Epithelial cell of prostate (primary cell): Measurements from ENCODE around the gene FAM181B.
A peak's percentile ranks its signal among the peaks of the same experiment; 100 is the strongest.

Experiments used
- DNase-seq: peaks from one replicate; pipeline ENCODE4 v3.0.0-alpha.2; 2011; ENCODE audit warnings: low read depth, low spot score
- H3K27ac ChIP-seq: fragments of 450-650 bp; 2 replicates; pipeline ENCODE4 v1.5.1; 2017; ENCODE audit warnings: mild to moderate bottlenecking

Gene FAM181B, protein sequence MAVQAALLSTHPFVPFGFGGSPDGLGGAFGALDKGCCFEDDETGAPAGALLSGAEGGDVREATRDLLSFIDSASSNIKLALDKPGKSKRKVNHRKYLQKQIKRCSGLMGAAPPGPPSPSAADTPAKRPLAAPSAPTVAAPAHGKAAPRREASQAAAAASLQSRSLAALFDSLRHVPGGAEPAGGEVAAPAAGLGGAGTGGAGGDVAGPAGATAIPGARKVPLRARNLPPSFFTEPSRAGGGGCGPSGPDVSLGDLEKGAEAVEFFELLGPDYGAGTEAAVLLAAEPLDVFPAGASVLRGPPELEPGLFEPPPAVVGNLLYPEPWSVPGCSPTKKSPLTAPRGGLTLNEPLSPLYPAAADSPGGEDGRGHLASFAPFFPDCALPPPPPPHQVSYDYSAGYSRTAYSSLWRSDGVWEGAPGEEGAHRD

DNA sequence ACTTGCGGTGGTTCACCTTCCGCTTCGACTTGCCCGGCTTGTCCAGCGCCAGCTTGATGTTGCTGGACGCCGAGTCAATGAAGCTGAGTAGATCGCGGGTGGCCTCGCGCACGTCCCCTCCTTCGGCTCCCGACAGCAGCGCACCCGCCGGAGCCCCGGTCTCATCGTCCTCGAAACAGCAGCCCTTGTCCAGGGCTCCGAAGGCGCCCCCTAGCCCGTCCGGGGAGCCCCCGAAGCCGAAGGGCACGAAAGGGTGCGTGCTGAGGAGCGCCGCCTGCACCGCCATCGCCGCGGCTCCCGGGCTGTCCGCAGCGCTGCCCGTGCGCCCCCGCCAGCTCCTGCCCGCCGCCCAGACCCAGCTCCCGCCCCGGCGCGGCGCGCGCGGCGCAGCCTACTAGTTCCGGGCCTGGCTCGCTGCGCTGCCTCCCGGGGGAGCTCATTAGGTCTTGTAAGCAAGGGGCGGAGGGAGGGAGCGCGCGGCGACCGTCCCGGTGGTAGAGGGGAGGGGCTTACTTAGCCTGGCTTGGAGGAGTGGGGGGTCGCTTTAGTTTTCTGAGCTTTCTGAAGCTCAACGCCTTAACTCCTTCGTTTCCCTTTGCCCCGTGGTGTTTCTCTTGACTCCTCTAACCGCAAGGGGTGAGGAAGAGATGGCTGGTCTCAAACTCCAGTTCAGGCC is at the start of gene FAM181B:
FAM181B (minus strand) TSS at position 421 of the 676 bp plus-strand sequence; CDS start at position 286, 135 bp downstream.
- DNase-seq = no peak
- no peak within 1 kb of the TSS for H3K27ac ChIP-seq

DNA sequence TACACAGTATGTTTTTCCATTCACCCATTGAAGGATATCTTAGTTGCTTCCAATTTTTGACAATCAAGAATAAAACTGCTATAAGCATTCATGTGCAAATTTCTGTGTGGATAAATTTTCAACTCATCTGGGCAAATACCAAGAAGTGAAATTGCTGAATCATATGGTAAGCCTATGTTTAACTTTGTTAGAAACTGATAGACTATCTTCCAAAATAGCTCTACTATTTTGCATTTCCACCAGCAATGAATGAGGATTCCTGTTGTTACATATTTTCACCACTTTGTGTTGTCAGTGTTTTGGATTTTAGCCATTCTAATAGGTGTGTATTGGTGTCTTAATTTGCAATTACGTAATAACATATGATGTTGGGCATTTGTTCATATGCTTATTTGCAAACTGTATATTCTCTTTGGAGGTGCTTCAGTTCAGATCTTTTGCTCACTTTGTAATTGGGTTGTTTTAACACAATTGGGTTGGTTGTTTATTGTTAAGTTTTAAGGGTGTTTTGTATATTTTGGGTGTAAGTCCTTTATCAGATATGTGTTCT is 49.2 kb upstream of the FAM181B start:
- no peak overlapping the region for H3K27ac ChIP-seq
- DNase-seq = no peak

DNA sequence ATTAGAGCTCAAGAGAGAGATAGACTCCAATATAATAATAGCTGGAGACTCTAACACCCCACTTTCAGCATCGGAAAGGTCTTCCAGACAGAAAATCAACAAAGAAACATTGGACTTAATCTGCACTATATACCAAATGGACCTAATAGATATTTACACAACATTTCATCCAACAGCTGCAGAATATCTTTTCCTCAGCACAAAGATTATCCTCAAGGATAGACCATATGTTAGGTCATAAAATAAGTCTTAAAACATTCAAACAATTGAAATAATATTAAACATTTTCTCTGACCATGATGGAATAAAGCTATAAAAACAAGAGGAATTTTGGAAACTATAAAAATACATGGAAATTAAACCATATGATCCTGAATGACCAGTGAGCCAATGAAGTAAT is 45.1 kb upstream of the FAM181B start:
- DNase-seq = no peak
- no peak overlapping the region for H3K27ac ChIP-seq

DNA sequence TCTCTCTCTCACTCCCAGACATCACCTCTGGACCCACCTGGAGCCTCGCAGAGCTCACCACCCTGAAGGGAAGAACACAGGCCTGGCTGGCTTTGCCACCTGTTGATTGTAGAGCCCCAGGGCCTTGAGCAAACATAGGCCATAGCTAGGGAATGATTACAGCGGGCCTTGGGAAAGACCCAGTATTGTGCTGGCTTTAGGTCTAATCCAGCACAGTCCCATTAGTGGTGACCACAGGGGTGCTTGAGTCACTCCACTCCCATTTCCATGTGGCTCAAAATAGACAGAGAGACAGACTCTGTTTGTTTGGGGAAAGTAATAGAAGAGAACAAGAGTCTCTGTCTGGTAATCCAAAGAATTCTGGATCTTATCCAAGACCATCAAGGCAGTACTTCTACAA is 42.7 kb upstream of the FAM181B start:
- H3K27ac ChIP-seq = no peak overlapping the region
- DNase-seq = no peak

DNA sequence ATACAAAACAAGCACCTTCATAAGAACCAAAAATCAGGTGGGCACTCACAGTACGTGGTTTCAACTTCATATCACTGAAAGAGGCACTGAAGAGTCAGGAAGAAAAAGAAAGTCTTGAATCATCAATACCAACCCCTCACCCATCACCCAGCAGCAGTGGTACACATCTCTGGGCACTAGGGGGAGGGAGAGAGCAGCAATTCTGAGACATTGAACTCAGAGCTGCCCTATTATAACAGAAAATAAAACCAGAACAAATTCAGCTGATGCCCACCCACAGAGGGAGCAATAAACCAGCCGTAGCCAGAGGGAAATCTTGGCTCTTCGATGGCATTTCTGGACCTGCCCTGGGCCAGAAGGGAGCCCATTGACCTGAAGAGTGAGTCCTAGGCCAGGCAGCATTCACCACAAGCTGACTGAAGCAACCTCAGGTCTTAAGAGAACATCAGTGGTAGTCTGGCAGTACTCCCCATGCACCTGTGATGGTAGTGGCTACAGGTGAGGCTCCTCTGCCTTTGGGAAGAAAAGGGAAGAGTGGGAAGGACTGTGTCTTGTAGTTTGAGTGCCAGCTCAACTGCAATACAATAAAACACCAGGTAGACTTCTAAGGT is 42.2 kb upstream of the FAM181B start:
- H3K27ac ChIP-seq = no peak overlapping the region
- DNase-seq = no peak

DNA sequence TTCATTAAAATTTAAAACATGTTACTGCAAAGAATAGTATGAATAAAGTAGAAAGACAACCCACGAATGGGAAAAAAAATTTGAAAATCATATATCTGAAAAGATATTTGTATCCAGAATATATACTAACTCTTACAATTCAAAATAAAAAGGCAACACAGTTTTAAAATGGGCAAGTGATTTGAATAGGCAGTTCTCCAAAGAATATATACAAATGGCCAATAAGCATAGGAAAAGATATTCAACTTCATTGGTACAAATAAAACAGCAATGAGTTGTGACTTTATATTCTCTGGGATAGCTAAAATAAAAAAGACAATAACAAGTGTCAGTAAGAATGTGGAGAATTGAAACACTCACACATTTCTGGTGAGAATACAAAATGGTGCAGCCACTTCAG is 41.6 kb upstream of the FAM181B start:
- H3K27ac ChIP-seq = no peak overlapping the region
- no peak for DNase-seq

DNA sequence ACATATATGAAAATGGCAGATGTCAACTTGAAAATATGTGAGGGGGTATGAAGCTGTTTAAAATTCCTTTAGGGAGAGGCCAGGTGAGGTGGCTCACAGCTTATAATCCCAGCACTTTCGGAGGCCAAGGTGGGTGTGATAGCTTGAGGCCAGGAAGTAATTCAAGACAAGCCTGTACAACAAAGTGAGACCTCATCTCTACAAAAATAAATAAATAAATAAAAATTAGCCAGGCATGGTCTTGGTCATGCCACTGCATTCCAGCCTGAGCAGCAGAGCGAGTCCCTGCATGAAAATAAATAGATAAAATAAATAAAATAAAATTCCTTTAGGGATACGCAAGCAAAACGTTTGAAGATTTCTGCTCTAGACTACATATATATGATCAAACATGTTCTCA is 38.1 kb upstream of the FAM181B start:
- H3K27ac ChIP-seq = peak overlapping the region; percentile 75
- DNase-seq = peak; percentile 73

DNA sequence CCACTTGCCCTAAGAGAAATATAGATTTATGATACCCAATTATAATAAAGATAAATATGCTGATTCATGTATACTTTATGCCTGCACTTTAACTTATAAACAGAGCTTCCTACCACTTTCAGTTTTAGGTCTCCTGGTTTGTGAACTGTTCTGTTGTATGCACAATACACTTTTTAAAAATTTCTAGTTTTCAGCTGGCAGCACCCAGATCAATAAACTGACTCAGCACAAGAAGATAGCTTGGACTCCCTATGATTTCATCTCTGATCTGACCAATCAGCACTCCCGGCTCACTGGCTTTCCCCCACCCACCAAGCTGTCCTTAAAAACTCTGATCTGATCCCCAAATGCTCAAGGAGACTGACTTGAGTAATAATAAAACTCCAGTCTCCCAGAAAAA is 33.5 kb upstream of the FAM181B start:
- no peak for DNase-seq
- H3K27ac ChIP-seq = no peak overlapping the region

DNA sequence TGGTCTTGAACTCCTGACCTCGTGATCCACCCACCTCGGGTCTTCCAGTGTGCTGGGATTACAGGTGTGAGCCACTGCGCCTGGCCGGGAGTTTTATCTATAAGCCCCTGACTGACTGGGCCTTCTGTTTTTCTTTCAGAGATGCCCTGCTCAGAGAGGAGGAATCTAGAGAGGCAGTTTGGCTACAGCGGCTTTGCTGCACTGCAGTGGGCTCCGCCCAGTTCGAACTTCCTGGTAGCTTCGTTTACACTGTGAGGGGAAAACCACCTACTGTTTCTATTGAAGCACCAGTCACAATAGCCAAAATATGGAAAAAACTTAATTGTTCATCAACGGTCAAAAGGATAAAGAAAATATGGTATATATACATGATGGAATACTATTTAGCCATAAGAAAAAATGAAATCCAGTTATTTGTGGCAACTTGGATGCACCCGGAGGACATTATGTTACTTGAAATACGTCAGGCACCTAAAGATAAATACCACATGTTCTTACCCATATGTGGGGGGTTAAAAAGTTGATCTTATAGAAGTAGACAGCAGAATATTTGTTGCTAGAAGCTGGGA is 31.9 kb upstream of the FAM181B start:
- H3K27ac ChIP-seq = no peak overlapping the region
- no peak for DNase-seq

DNA sequence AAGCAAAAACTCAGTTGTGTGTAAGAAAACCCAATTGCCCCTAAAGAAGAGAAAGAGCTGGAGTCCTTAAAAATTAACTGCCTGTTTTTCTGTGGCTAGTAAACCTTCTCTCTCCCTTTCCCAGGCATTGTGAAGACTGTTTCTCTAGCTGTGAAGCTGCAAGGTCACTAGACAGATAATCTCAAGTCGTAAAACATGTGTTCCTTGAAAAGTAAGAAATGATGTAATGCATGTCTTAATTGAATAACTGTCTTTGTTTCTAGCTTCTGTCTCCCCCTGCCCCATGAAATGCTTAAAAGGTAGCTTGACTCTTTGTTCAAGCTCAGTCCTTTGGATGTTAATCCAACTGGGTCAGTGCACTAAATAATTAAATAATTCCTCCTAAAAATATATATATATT is 29.5 kb upstream of the FAM181B start:
- no peak for DNase-seq
- H3K27ac ChIP-seq = no peak overlapping the region

DNA sequence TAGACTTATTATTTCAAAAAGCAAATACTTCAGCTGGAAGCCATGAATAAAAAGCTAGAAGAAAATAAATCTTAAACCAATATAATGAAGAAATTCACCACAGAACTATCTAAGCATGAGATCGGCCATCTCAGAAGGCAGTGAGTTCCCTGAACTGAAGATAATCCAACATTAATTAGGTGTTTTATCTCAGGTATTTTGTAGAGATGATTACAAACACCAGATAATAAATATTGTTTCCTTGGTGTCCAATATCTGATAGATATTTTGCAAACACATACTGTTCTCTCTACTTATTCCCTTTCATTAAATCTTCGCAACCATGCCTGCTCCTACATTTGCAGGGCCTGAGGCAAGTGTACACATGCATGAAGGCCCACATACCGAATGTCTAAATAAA is 26.0 kb upstream of the FAM181B start:
- H3K27ac ChIP-seq = no peak overlapping the region
- no peak for DNase-seq

DNA sequence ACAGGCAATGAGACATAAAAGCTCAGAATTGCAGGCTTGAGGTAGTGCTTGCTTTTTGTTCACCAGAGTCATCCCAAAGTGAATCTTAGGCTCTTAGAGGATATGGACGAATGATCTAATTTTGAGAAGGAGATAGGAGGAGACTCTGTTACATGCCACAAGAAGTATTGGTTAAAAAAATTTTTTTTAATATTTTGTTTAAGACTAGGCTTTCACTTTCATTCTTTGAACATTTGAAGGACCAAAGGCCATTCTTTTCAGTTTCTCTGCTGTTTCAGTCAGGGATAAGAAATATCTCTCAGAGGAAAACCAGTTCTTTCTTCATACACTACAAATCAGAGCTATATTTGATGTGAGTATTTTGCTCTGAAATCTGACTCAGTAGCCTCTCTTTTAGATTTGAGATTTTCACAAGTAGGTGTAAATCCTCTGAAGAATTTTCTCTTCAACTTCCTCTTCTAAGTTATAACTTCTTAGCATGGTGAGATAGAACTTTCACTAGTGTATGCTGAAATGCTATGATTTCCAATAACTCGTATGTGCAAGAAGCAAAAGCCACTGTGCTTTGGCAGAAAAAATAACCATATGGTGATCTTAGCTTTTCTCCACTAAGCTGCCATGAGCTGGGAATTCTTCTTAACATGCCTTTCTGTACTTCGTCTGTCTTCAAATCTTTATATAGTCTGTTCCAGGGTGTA is 24.1 kb upstream of the FAM181B start:
- H3K27ac ChIP-seq = no peak overlapping the region

DNA sequence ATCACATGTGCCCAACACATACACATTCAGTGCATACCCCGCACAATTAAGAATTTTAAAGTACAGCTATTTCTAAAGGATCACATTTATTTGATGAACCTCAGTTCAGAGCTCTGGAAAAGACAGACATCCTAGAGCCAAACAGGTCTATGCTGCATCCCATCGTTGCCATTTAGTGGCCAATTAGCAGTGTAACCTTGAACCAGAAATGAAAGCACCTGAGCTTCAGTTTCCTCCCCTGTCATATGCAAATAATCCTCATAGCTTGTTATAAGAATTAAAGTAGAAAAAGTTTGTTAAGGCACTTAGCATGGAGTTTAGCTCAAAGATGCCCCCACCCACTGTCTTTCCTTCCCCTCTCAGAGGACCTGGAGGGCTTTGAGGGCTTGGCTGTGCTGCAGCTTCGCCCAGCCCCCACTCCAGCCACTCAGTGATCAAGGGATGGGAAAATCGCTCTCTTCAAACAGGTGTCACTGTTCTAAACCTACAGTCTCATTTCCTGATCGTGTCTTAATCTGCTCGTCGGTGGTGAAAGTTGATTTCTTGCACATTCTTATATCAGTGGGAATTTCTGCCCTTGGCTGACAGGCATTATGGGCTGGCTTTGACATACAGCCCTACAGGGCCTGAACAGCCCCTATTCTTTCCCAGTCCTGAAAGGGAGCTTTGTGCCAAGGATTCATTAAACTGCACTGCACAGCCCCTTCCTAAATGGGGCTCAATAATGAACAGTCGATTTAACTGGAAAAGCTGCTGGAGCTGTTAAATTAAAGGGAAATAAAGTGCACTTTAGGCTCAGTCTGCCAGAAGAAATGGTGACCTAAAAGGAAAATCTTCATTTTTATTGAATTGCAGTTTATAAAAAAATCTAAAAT is 23.3 kb upstream of the FAM181B start:
- no peak for DNase-seq
- H3K27ac ChIP-seq = no peak overlapping the region

More for the DNA sequence above, 24.1 kb upstream of the FAM181B start:
- no peak for DNase-seq

DNA sequence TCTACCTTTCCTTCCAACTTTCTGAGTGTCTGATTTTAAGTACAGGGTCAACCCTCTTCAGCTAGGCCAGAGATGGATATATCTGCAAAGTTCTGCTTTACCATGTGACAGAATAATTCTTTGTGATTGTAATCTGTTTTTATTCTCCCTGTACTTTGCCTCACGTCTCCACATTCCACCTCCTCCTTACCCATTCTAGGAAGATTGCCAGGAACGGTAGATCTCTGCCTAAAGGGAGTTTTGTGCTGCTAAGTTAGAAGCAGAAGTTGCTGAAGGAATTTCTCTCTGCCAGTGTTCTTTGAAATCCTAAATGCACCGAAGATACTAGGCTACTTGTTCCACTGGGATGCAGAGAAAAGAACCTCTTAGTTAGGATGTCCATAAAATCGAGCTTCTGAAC is 20.7 kb upstream of the FAM181B start:
- DNase-seq = no peak
- H3K27ac ChIP-seq = no peak overlapping the region

DNA sequence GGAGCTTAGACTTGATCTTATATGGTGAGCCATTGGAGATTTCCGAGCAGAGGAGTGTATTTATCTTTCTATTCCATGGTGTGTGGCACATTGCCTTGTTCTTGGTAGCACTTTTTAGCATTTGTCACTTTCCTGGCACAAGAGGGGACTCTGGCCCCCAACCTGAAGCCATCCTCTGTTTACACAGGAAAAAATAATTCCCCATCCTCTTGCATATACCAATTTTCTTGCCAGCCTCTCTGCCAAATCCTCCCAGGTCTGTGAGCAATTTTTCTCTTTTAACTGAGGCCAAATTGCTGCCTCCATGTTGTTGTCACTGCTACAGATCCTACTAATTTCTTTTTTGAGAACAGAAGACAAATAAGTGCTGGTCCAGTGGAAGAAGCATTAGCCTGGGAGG is 20.3 kb upstream of the FAM181B start:
- H3K27ac ChIP-seq = no peak overlapping the region
- DNase-seq = no peak

DNA sequence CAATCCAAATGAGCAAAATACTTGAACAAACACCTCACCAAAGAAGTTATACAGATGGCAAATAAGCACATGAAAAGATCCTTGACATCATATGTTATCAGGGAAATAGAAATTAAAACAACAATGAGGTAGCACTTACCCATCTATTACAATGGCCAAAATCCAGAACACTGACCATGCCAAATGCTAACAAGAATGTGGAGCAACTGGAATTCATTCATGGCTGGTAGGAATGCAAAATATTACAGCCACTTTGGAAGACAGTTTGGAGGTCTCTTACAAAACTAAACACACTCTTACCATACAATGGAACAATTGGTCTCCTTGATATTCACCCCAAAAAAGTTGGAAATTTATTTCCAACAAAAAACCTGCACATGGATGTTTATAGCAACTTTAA is 19.1 kb upstream of the FAM181B start:
- DNase-seq = no peak
- no peak overlapping the region for H3K27ac ChIP-seq

DNA sequence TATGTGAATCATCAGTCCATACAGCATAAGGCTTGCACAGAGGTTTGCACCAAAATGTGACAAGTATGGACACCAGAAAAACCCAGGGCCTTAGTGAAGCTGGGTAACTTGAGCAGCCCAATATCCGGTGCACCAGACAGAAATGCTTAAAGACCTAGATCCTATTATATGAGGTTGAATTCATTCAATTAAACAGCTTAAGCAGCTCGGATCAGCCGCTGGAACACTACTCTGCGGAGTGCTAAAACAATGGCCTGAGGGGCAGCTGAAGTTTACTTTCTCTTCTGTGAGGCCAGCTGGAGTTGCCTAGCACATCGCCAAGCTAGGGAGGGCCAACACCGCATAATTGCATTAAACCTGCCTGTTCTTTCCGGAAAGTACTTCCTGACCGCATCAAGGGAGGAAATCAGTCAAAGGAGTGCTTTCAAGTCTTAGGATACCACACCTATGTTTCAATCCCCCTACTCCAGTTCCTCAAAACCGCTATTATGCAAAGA is 17.0 kb upstream of the FAM181B start:
- no peak overlapping the region for H3K27ac ChIP-seq
- DNase-seq = no peak

DNA sequence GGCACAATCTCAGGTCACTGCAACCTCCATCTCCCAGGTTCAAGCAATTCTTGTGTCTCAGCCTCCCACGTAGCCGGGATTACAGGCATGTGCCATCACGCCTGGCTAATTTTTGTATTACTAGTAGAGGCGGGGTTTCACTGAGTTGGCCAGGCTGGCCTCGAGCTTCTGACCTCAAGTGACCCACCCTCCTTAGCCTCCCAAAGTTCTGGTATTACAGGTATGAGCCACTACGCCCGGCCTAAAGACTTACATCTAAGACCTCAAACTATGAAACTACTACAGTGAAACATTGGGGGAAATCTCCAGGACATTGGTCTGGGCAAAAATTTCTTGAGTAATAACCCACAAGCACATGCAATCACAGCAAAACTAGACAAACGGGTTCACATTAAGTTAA is 13.8 kb upstream of the FAM181B start:
- peak overlapping the region; percentile 80 for H3K27ac ChIP-seq
- DNase-seq = peak; percentile 65

DNA sequence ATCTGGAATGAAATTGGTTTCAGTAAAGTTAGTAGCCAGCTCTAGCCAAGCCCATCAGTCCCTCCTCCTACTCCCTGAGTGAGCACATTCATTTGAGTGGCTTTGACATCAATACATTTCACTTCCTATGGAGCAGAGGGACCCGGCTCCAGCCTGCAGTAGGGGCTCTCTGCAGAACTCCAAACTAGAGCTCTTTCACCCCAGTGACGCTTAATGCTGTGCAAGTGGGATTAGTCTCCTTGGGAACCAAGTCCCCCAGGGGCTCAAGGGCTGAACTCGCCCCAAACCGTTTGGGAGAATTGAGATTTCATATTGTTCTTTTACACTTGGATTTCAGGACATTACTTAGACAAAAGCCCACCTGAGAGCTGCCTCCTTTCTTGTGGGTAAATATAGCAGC is 4.4 kb upstream of the FAM181B start:
- no peak overlapping the region for H3K27ac ChIP-seq
- DNase-seq = no peak
